ENCODE results near the gene ATP6V1F.
A peak's percentile ranks its signal among the peaks of the same experiment; 100 is the strongest.

ATP6V1F gene

GRCh38 chr7:128879461-128879938 lies 16.8 kb downstream of the ATP6V1F start:
- ChIA-PET CTCF (interaction anchor here (1.0 kb wide), 2 partner anchors 15 to 182 kb away, joined by 3 to 4 read pairs; no protein-coding TSS in a partner anchor), POLR2A (ENCODE audit: low non-redundant PET) (no interaction called here)
- TF ChIP-seq, protein P1, sequence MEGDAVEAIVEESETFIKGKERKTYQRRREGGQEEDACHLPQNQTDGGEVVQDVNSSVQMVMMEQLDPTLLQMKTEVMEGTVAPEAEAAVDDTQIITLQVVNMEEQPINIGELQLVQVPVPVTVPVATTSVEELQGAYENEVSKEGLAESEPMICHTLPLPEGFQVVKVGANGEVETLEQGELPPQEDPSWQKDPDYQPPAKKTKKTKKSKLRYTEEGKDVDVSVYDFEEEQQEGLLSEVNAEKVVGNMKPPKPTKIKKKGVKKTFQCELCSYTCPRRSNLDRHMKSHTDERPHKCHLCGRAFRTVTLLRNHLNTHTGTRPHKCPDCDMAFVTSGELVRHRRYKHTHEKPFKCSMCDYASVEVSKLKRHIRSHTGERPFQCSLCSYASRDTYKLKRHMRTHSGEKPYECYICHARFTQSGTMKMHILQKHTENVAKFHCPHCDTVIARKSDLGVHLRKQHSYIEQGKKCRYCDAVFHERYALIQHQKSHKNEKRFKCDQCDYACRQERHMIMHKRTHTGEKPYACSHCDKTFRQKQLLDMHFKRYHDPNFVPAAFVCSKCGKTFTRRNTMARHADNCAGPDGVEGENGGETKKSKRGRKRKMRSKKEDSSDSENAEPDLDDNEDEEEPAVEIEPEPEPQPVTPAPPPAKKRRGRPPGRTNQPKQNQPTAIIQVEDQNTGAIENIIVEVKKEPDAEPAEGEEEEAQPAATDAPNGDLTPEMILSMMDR (conservative IDR thresholded peaks at IDR 0.05; ENCODE audit: low read depth): no peak
- no peak for DNase-seq (ENCODE audit: low spot score)
- no peak overlapping the region for H3K27ac ChIP-seq

DNA sequence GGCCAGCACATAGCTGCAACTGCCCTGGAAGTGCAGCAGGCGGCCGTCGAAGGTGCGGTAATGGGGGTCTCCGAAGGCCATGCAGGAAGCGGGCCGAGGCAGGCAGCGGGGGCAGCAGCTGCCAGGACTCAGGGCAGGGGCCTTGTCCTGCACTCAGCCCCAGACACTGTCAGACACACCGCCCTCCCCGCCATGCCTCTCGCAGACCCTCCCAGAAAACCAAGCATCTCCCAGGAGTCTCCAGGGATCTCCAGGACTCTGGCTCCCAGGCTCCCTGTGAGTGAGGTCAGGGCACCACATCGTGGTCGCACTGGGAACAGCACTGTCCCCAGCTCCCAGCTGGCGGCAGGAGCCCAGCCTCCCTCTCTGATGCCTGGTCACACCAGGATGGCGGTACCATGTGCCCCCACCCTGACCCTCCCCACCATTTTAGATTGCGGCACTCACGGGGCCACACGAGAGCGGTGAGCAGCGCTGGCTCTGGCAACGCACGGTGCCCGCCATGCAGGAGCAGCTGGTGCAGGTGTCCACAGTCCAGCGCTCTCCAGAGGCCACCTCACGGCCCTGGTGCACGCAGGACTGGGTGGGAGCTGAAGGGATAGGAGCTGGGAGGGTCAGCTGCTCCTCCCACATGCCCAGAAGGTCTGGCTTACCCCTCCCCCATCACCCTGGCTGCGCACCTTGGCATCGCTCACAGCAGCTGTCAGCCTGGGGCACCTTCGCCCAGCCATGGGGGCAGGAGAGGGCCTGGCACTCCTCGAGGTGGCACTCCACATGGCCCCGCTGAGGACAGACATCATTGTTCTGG lies 17.5 kb downstream of the ATP6V1F start:
- ChIA-PET CTCF (interaction anchor here (0.6 to 1.0 kb wide), 4 partner anchors 16 to 196 kb away, joined by 3 to 10 read pairs (median 4); no protein-coding TSS in a partner anchor), POLR2A (ENCODE audit: low non-redundant PET) (no interaction called here)
- peak; percentile 55 for DNase-seq (ENCODE audit: low spot score)

GRCh38 chr7:128880791-128881457 lies 18.3 kb downstream of the ATP6V1F start:
- no peak for DNase-seq (ENCODE audit: low spot score)
- TF ChIP-seq, protein P1 (conservative IDR thresholded peaks at IDR 0.05; ENCODE audit: low read depth): no peak
- POLR2A ChIA-PET (ENCODE audit: low non-redundant PET): no interaction called here

More for the DNA sequence above, 17.5 kb downstream of the ATP6V1F start:
- TF ChIP-seq, protein P1 (conservative IDR thresholded peaks at IDR 0.05; ENCODE audit: low read depth): peak; percentile 83
- H3K27ac ChIP-seq: no peak overlapping the region

GRCh38 chr7:128881458-128882125 lies 18.9 kb downstream of the ATP6V1F start:
- DNase-seq (ENCODE audit: low spot score): no peak
- CTCF ChIA-PET: interaction anchor here (0.7 kb wide), 1 partner anchor 210 kb away, joined by 4 read pairs; no protein-coding TSS in a partner anchor
- TF ChIP-seq, protein P1 (conservative IDR thresholded peaks at IDR 0.05; ENCODE audit: low read depth): no peak
- POLR2A ChIA-PET (ENCODE audit: low non-redundant PET): no interaction called here
- H3K27ac ChIP-seq: no peak overlapping the region

More at GRCh38 chr7:128880791-128881457, 18.3 kb downstream of the ATP6V1F start:
- CTCF ChIA-PET: interaction anchor here (0.6 to 1.0 kb wide), 4 partner anchors 17 to 210 kb away, joined by 3 to 4 read pairs (median 4); no protein-coding TSS in a partner anchor
- H3K27ac ChIP-seq: no peak overlapping the region

DNA sequence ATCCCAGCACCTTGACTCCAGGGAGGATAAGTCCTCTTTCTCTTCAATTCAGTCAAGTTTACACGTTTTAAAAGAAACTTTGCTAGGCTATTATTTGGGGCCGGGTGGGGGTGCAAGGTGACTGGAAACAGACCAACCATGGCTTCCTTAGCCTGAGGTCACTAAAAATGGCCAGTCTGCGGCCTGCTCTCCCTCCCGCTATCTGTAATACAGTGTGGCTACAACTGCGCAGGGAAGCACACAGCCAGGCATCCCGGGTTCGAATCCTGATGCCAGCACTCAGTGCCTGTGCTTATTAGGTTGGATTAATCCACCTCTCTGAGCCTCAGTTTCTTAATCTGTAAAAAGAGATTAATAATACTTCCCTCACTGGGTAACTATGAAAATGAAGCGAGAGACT lies 19.5 kb downstream of the ATP6V1F start:
- POLR2A ChIA-PET (ENCODE audit: low non-redundant PET): no interaction called here
- CTCF ChIA-PET: no interaction called here
- no peak for DNase-seq (ENCODE audit: low spot score)

More for the DNA sequence above, 19.5 kb downstream of the ATP6V1F start:
- no peak overlapping the region for H3K27ac ChIP-seq
- TF ChIP-seq, protein P1 (conservative IDR thresholded peaks at IDR 0.05; ENCODE audit: low read depth): no peak

Data from RWPE1 (cell line).